Measurements from ENCODE around the gene RND2. TPM values are rescaled to one million over a fixed set of nuclear protein-coding genes. Genes with fewer than 3 reads are reported as not detected.
A peak's percentile ranks its signal among the peaks of the same experiment; 100 is the strongest.

RND2 gene
- total and polyA plus RNA-seq, 2 of the 13 experiments (the other 11 are each of a cell fraction or from before 2014, with no cell fraction given), result 0.05 to 0.11 TPM

DNA sequence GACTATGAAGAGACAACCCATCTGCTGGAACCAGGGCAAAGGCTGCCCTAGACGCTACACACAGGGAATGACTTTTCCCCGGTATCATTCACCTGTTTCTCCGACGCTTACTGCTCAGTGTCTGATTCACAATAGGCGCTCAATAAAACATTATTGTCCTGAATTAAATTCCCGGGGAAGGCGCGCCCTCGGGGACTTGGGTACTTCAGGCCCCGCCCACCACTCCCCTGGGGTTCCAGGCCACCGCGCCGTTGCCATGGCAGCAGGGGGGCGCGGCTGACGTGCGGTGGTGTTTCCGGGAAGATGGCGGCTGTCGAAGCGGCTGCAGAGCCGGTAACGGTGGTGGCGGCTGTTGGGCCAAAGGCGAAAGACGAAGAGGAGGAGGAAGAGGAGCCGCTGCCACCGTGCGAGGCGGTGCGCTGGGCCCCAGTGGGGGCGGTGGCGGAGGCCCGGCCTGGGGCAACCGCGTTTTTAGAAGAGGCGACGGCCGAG, 44.7 kb upstream of the RND2 start, which contains the start of gene RUNDC1 (continued):
- TF ChIP-seq ZNF10 (CRISPR knock-in tag; IDR thresholded peaks at IDR 0.05; ENCODE audit: borderline replicate concordance, low read depth) (no peak), PCBP2 (optimal IDR thresholded peaks at IDR 0.05; ENCODE audit: low read depth, low read length, poor library complexity, severe bottlenecking) (no peak), ZSCAN29 (CRISPR knock-in tag; conservative IDR thresholded peaks at IDR 0.05) (no peak), HINFP (CRISPR knock-in tag; IDR thresholded peaks at IDR 0.05; ENCODE audit: low read depth) (no peak), MAFK (conservative IDR thresholded peaks at IDR 0.05 in 1 of 2, IDR thresholded peaks at IDR 0.05 in 1 of 2; ENCODE audit: low read length in 2 of 2) (no peak), ZBTB8A (CRISPR knock-in tag; IDR thresholded peaks at IDR 0.05; ENCODE audit: borderline replicate concordance, low read depth) (no peak), KLF6 (CRISPR knock-in tag; IDR thresholded peaks at IDR 0.05) (no peak), MZF1 (CRISPR knock-in tag; IDR thresholded peaks at IDR 0.05; ENCODE audit: borderline replicate concordance) (no peak), TBX3 (IDR thresholded peaks at IDR 0.05; ENCODE audit: borderline replicate concordance) (no peak), ZNF772 (CRISPR knock-in tag; IDR thresholded peaks at IDR 0.05) (no peak; the same call in 1 of the 2 replicates), NRL (CRISPR knock-in tag; IDR thresholded peaks at IDR 0.05; ENCODE audit: borderline replicate concordance) (no peak), NONO (IDR thresholded peaks at IDR 0.05) (no peak), NONO (CRISPR knock-in tag; conservative IDR thresholded peaks at IDR 0.05) (peak; percentile 90), CHCHD3 (CRISPR knock-in tag; IDR thresholded peaks at IDR 0.05) (0 out of 2 replicates have a peak, but pooled peaks have one; percentile 26), ZNF564 (CRISPR knock-in tag; IDR thresholded peaks at IDR 0.05) (no peak), KDM2A (CRISPR knock-in tag; IDR thresholded peaks at IDR 0.05; ENCODE audit: borderline replicate concordance, low read depth) (peak; percentile 69), HMGXB4 (CRISPR knock-in tag; IDR thresholded peaks at IDR 0.05; ENCODE audit: borderline replicate concordance in 1 of 2, low read depth in 1 of 2) (peak; percentile 26 to 71; a peak in 2 of 4 replicates), ZSCAN25 (CRISPR knock-in tag; IDR thresholded peaks at IDR 0.05) (no peak), ZNF282 (IDR thresholded peaks at IDR 0.05; ENCODE audit: partially characterized antibody) (no peak), ZNF556 (CRISPR knock-in tag; IDR thresholded peaks at IDR 0.05; ENCODE audit: borderline replicate concordance) (no peak)
- TF ChIP-seq, protein P1, sequence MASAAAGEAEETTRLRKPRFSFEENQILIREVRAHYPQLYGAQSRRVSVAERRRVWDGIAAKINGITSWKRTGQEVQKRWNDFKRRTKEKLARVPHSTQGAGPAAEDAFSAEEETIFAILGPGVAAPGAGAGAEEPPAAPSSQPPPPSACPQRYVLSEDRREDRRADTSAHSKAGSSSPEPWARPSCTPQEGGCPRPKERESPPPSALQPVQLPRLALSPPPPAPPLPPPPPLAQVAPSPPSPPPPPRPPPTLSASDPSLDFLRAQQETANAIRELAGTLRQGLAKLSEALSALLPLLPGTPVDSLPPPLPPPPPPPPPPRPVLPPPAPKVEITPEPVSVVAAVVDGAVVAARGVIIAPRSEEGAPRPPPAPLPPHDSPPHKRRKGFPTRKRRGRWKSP (CRISPR knock-in tag; IDR thresholded peaks at IDR 0.05), result no peak; the same call in 1 of the 2 replicates
- TF ChIP-seq, protein P2, sequence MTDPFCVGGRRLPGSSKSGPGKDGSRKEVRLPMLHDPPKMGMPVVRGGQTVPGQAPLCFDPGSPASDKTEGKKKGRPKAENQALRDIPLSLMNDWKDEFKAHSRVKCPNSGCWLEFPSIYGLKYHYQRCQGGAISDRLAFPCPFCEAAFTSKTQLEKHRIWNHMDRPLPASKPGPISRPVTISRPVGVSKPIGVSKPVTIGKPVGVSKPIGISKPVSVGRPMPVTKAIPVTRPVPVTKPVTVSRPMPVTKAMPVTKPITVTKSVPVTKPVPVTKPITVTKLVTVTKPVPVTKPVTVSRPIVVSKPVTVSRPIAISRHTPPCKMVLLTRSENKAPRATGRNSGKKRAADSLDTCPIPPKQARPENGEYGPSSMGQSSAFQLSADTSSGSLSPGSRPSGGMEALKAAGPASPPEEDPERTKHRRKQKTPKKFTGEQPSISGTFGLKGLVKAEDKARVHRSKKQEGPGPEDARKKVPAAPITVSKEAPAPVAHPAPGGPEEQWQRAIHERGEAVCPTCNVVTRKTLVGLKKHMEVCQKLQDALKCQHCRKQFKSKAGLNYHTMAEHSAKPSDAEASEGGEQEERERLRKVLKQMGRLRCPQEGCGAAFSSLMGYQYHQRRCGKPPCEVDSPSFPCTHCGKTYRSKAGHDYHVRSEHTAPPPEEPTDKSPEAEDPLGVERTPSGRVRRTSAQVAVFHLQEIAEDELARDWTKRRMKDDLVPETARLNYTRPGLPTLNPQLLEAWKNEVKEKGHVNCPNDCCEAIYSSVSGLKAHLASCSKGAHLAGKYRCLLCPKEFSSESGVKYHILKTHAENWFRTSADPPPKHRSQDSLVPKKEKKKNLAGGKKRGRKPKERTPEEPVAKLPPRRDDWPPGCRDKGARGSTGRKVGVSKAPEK (CRISPR knock-in tag; IDR thresholded peaks at IDR 0.05; ENCODE audit: borderline replicate concordance), result no peak
- TF ChIP-seq, protein P3, sequence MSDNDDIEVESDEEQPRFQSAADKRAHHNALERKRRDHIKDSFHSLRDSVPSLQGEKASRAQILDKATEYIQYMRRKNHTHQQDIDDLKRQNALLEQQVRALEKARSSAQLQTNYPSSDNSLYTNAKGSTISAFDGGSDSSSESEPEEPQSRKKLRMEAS (IDR thresholded peaks at IDR 0.05), result no peak

Data from HepG2 (cell line).